ENCODE results near the gene KANSL2. TPM values are rescaled to one million over a fixed set of nuclear protein-coding genes. Genes with fewer than 3 reads are reported as not detected.
"Not testable (repeated sequence)": the region's sequence is repeated elsewhere in the genome, so short reads cannot be mapped to it uniquely, and the experiment has no call there.

The KANSL2 gene
- total and polyA plus RNA-seq, 10 donors: 28.4 to 50.7 (median 36.5) TPM

DNA sequence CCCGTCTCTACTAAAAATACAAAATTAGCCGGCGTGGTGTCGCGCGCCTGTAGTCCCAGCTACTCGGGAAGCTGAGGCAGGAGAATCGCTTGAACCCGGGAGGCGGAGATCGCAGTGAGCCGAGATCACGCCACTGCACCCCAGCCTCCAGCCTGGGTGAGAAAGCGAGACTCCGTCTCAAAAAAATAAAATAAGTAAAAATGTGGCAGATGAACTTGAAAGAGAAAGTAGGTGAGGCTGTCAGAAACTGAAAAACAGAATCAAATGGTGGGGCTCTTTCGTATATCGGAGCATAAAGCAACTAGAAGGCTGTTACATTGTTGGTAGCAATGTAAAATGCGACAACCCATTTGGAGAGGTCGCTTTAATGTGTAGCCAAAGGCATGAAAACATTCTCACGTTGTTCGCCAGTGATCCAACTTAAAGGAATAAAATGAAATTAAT, 35.2 kb upstream of the KANSL2 start:
- H3K27me3 ChIP-seq (replicated peaks in 1 of 7): no peaks in the 10 kb centered on the region
- intact Hi-C loops (cut with DNase I; ENCODE audit: low total_unique reads): no loop called here
- peaks cover 0 to 27% (median 16%) of the 10 kb centered on the region in 6 donors for H3K36me3 ChIP-seq
- H3K9me3 ChIP-seq: peaks cover 0 to 29% (median 24%) of the 10 kb centered on the region in 8 donors
- H3K4me3 ChIP-seq: peak overlapping the region; percentile 27 to 78 (median 70)
- peaks cover 29 to 48% (median 41%) of the 10 kb centered on the region in 6 donors for H3K4me1 ChIP-seq
- peak overlapping the region; percentile 92 to 98 (median 98) for H3K27ac ChIP-seq
- TF ChIP-seq POLR2A (IDR thresholded peaks at IDR 0.05) (no peak), POLR2AphosphoS5 (IDR thresholded peaks at IDR 0.05) (no peak)
- TF ChIP-seq, protein P1, sequence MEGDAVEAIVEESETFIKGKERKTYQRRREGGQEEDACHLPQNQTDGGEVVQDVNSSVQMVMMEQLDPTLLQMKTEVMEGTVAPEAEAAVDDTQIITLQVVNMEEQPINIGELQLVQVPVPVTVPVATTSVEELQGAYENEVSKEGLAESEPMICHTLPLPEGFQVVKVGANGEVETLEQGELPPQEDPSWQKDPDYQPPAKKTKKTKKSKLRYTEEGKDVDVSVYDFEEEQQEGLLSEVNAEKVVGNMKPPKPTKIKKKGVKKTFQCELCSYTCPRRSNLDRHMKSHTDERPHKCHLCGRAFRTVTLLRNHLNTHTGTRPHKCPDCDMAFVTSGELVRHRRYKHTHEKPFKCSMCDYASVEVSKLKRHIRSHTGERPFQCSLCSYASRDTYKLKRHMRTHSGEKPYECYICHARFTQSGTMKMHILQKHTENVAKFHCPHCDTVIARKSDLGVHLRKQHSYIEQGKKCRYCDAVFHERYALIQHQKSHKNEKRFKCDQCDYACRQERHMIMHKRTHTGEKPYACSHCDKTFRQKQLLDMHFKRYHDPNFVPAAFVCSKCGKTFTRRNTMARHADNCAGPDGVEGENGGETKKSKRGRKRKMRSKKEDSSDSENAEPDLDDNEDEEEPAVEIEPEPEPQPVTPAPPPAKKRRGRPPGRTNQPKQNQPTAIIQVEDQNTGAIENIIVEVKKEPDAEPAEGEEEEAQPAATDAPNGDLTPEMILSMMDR (IDR thresholded peaks at IDR 0.05 in 8 of 11, conservative IDR thresholded peaks at IDR 0.05 in 3 of 11): no peak
- 10 to 12% (median 11%) methylated on average over 21 of the region's 21 CpGs for WGBS, 5 donors
- no peak for DNase-seq

DNA sequence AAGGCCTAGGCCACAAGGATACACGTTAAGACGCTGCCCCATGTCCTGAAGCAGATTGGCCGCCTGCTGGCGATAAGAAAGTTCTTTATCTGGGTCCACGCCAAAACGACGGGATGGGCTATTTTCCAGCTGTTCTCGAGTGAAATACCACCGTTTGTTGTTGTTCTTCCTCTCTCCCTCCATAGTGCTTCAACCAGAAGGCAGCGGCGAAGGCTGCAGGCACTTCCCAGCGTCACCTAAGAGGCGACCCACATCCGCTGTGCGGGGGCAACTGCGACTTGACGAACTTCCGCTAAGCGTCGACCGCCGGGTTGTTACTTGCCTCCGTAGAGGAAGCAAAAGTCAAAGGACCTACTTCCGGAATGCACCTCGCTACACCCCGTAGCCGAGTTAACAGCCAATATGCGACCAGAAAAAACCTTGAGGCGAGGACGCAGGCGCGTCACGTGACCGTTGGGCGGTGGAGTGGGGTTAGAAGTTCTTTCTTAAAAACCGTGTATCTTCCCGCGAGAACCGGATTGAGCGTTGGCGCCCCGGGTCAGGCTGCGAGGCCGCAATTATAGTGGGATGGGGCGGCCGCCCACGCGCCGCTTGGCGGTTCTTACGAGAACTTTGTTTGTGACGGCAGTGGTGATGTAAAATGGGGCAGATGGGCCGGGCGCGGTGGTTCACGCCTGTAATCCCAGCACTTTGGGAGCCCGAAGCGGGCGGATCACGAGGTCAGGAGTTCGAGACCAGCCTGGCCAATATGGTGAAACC, 34.6 kb upstream of the KANSL2 start, which contains the start of gene CCNT1:
Gene CCNT1 (minus strand): TSS at position 215 of the 759 bp plus-strand sequence. CDS start 32 bp downstream, at position 183.
- H3K4me1 ChIP-seq: peaks cover 29 to 54% (median 46%) of the 10 kb centered on the region in 6 donors
- peak; percentile 100 for DNase-seq
- peaks cover 0 to 33% (median 21%) of the 10 kb centered on the region in 6 donors for H3K36me3 ChIP-seq
- WGBS, 5 donors: 0 to 1% (median 0%) methylated on average over 34 to 61 of the region's 61 CpGs
- TF ChIP-seq POLR2AphosphoS5 (IDR thresholded peaks at IDR 0.05) (peak; percentile 98 to 99 (median 98)), POLR2A (IDR thresholded peaks at IDR 0.05) (peak; percentile 36 to 91 (median 76))
- TF ChIP-seq, protein P1 (IDR thresholded peaks at IDR 0.05 in 8 of 11, conservative IDR thresholded peaks at IDR 0.05 in 3 of 11): peak in 8 of 11 experiments; percentile 14 to 54 (median 42)
- intact Hi-C loops (cut with DNase I; ENCODE audit: low total_unique reads): no loop called here
- peaks cover 0 to 27% (median 23%) of the 10 kb centered on the region in 8 donors for H3K9me3 ChIP-seq
- H3K27me3 ChIP-seq (replicated peaks in 1 of 7): no peaks in the 10 kb centered on the region
- H3K27ac ChIP-seq: peak within 1 kb of the TSS; percentile 92 to 98 (median 98)
- H3K4me3 ChIP-seq: peak within 1 kb of the TSS; percentile 64 to 78 (median 70)

DNA sequence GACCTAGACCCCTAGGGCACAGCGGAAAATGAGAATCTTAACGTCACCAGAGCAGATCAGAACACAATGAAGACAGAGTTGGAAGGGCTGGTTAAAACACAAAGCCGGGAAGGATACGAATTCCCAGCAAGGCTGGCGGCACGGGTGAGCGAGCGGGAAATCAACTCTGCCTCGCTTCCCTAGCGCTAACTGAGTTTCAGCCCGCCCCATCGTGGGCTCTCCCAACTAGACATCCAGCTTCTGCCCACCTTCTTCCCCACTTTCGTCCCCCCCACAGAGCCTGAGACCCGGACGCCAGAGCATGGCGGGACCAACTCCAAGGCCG, 34.1 kb upstream of the KANSL2 start:
- Histone ChIP-seq H3K36me3 (peaks cover 0 to 39% (median 27%) of the 10 kb centered on the region in 6 donors), H3K4me3 (peak overlapping the region; percentile 64 to 78 (median 70)), H3K27ac (peak overlapping the region; percentile 92 to 98 (median 98)), H3K9me3 (peaks cover 0 to 22% (median 17%) of the 10 kb centered on the region in 8 donors), H3K27me3 (replicated peaks in 1 of 7) (no peaks in the 10 kb centered on the region), H3K4me1 (peaks cover 29 to 59% (median 51%) of the 10 kb centered on the region in 6 donors)
- no peak for DNase-seq
- 0 to 1% (median 0%) methylated on average over 13 to 17 of the region's 17 CpGs for WGBS, 5 donors
- intact Hi-C loops (cut with DNase I; ENCODE audit: low total_unique reads): no loop called here
- TF ChIP-seq, protein P1 (IDR thresholded peaks at IDR 0.05 in 8 of 11, conservative IDR thresholded peaks at IDR 0.05 in 3 of 11): no peak
- TF ChIP-seq POLR2AphosphoS5 (IDR thresholded peaks at IDR 0.05): no peak
- no peak for TF ChIP-seq POLR2A (IDR thresholded peaks at IDR 0.05)

DNA sequence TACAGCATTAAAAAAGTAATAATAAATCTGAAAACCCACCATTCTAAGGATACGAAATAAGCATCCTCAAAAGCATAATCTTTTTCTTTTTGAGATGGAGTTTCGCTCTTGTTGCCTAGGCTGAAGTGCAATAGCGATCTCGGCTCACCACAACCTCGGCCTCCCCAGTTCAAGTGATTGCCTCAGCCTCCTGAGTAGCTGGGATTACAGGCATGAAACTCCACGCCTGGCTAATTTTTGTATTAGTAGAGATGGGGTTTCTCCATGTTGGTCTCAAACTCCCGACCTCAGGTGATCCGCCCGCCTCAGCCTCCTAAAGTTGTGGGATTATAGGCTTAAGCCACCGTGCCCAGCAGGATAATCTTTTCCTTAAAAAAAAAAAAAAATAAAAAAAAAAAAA, 30.2 kb upstream of the KANSL2 start:
- Histone ChIP-seq H3K4me3 (no peak overlapping the region), H3K27me3 (replicated peaks in 1 of 7) (no peaks in the 10 kb centered on the region), H3K27ac (no peak overlapping the region), H3K36me3 (peaks cover 0 to 78% (median 45%) of the 10 kb centered on the region in 6 donors), H3K9me3 (no peaks in the 10 kb centered on the region), H3K4me1 (peaks cover 38 to 92% (median 78%) of the 10 kb centered on the region in 6 donors)
- TF ChIP-seq, protein P1 (IDR thresholded peaks at IDR 0.05 in 8 of 11, conservative IDR thresholded peaks at IDR 0.05 in 3 of 11): no peak
- TF ChIP-seq POLR2A (IDR thresholded peaks at IDR 0.05) (no peak), POLR2AphosphoS5 (IDR thresholded peaks at IDR 0.05) (no peak)
- WGBS, 5 donors: 94 to 99% (median 95%) methylated on average over 10 of the region's 10 CpGs
- DNase-seq: no peak
- intact Hi-C loops (cut with DNase I; ENCODE audit: low total_unique reads): no loop called here

DNA sequence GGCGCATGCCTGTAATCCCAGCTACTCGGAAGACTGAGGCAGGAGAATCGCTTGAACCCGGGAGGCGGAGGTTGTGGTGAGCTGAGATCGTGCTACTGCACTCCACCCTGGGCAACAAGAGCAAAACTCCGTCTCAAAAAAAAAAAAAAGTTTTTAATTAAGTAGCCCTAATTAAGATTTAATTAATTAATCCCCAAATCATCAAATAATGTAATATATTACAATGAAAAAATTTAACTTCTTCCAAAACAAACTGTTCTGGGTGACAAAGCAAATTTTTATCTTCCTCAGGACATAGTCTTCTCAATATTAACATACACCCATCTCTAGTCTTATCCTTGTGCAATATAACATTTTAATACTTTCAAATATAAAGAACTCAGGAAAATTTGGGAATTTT, 16.8 kb upstream of the KANSL2 start:
- intact Hi-C loops (cut with DNase I; ENCODE audit: low total_unique reads): not testable (repeated sequence)
- H3K36me3 ChIP-seq: peaks cover 5 to 100% (median 82%) of the 10 kb centered on the region in 6 donors
- whole genome bisulfite sequencing, 5 donors: 95 to 99% (median 96%) methylated on average over 7 of the region's 7 CpGs

More for the DNA sequence above, 16.8 kb upstream of the KANSL2 start:
- H3K27ac ChIP-seq; DNase-seq; H3K4me3 ChIP-seq; H3K9me3 ChIP-seq; H3K27me3 ChIP-seq (replicated peaks in 1 of 7): not testable (repeated sequence)
- peaks cover 0 to 38% (median 1%) of the 10 kb centered on the region in 6 donors for H3K4me1 ChIP-seq
